OCI-LY7 (cell line): ENCODE data around the gene CDON. TPM values are rescaled to one million over a fixed set of nuclear protein-coding genes. Genes with fewer than 3 reads are reported as not detected.

Source experiments
- BruUV-seq: library from RNA; stranded (reverse); fragments of 400-500 nt; replicated peaks from 2 replicates; lab custom pipeline; 2021; lab: Mats Ljungman, UMichigan
- CTCF ChIA-PET: fragments of 300-600 bp; sonication (Branson Sonifier 250); formaldehyde crosslinking; loops from one replicate; lab custom pipeline; 2022; ENCODE audit warnings: antibody characterized with exemption; ENCODE audit not compliant: unreplicated experiment; lab: Charles Lee
- POLR2A ChIA-PET: fragments of 300-600 bp; sonication (Branson Sonifier 250); formaldehyde crosslinking; loops from one replicate; lab custom pipeline; 2022; ENCODE audit warnings: antibody characterized with exemption; lab: Charles Lee
- DNase-seq: peaks from one replicate; pipeline ENCODE4 v3.0.0-alpha.2; 2015; ENCODE audit warnings: low spot score
- H2AFZ ChIP-seq: fragments of 200-600 bp; sonication (generic), shearing (Covaris generic); 2 replicates; pipeline ENCODE4 v1.6.1; 2014; ENCODE audit warnings: mild to moderate bottlenecking, antibody characterized with exemption, low read length, moderate library complexity
- H3K27ac ChIP-seq: fragments of 200-600 bp; sonication (generic); 2 replicates; pipeline ENCODE4 v1.5.1; 2014; ENCODE audit warnings: mixed run types, low read depth, mild to moderate bottlenecking, moderate library complexity, low read length, inconsistent platforms; ENCODE audit not compliant: poor library complexity, severe bottlenecking
- H3K36me3 ChIP-seq: fragments of 200-600 bp; sonication (generic); 2 replicates; pipeline ENCODE4 v1.6.1; 2014; ENCODE audit warnings: mild to moderate bottlenecking, antibody characterized with exemption, low read length, moderate library complexity, mixed read lengths; ENCODE audit not compliant: insufficient read depth
- H3K4me1 ChIP-seq: fragments of 200-600 bp; sonication (generic); 2 replicates; pipeline ENCODE4 v1.5.1; 2014; ENCODE audit warnings: mild to moderate bottlenecking, low read length; ENCODE audit not compliant: insufficient read depth, poor library complexity, severe bottlenecking
- H3K4me2 ChIP-seq: fragments of 200-600 bp; sonication (generic); 2 replicates; pipeline ENCODE4 v1.6.1; 2014; ENCODE audit warnings: mild to moderate bottlenecking, low read length
- H3K4me3 ChIP-seq: fragments of 200-600 bp; sonication (generic); 2 replicates; pipeline ENCODE4 v1.5.1; 2014; ENCODE audit warnings: mild to moderate bottlenecking, low read depth, low read length; ENCODE audit not compliant: poor library complexity, severe bottlenecking
- H3K79me2 ChIP-seq: fragments of 200-600 bp; sonication (generic); 2 replicates; pipeline ENCODE4 v1.6.1; 2016; ENCODE audit warnings: low read depth, mild to moderate bottlenecking, low read length, moderate library complexity, mixed read lengths; ENCODE audit not compliant: insufficient read depth
- H3K9me2 ChIP-seq: fragments of 200-600 bp; sonication (generic); 2 replicates; pipeline ENCODE4 v1.6.1; 2016; ENCODE audit warnings: mild to moderate bottlenecking, low read length, mixed read lengths; ENCODE audit not compliant: insufficient read depth
- H3K9me3 ChIP-seq: fragments of 200-600 bp; sonication (generic); 2 replicates; pipeline ENCODE4 v1.6.1; 2014; ENCODE audit warnings: mild to moderate bottlenecking, mixed run types, low read length, mixed read lengths
- H4K20me1 ChIP-seq: fragments of 200-600 bp; sonication (generic); 2 replicates; pipeline ENCODE4 v1.6.1; 2014; ENCODE audit warnings: mild to moderate bottlenecking, antibody characterized with exemption, low read length, moderate library complexity, mixed read lengths; ENCODE audit not compliant: insufficient read depth
- EZH2phosphoT487 ChIP-seq: fragments of 200-600 bp; sonication (generic); IDR thresholded peaks from 2 replicates; pipeline ENCODE4 v1.6.1; 2018; ENCODE audit warnings: low read depth, borderline replicate concordance, mild to moderate bottlenecking, mixed run types, antibody characterized with exemption, low read length, moderate library complexity, mixed read lengths
- intact Hi-C: fragments of 100-400 bp; cut with micrococcal nuclease; formaldehyde crosslinking; loops from one replicate; pipeline ENCODE4 v1.10.0; 2022; ENCODE audit not compliant: unreplicated experiment
- total RNA-seq, 2 experiments: library from RNA; depleted of rRNA in 1 of 2; stranded (reverse); fragments of >200 nt in 1 of 2; shearing (Covaris generic) in 1 of 2; gene quantifications; 2 replicates each; pipeline ENCODE4 v1.2.3, GENCODE V29; 2014 to 2022
- TF ChIP-seq, protein P1 (sequence below): fragments of 200-600 bp; sonication (generic); conservative IDR thresholded peaks from 2 replicates; pipeline ENCODE4 v1.5.1; 2014; ENCODE audit warnings: mild to moderate bottlenecking, antibody characterized with exemption, low read length, moderate library complexity, mixed read lengths

The CDON gene
- total RNA-seq, 2 experiments from 2014 or later: 1.5 to 2.5 TPM

DNA sequence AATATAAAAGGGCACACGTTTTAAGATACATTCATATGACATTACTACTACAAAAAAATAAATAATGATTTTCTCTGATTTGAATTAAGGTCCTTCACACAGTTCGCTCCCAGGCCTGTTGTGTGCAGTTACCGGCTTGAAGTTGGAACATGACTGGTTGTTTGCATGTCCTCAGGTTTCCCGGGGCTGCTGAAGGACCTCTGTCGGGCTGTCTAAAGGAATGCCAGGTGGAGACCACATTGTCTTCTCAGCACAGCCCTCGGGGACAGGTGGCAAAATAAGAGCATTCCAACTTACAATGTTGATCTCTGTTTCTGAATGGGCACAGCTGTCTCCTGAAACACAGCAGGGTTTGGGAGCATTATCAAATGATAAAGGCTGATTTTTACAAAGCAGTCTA is 101.9 kb downstream of the CDON start:
- POLR2A ChIA-PET: no interaction called here
- Histone ChIP-seq H2AFZ (no peak overlapping the region), H3K9me3 (no peaks in the 10 kb centered on the region), H3K4me2 (no peak overlapping the region), H3K4me3 (no peak overlapping the region), H3K36me3 (no peaks in the 10 kb centered on the region), H3K79me2 (no peaks in the 10 kb centered on the region), H3K9me2 (no peaks in the 10 kb centered on the region), H3K4me1 (no peaks in the 10 kb centered on the region), H3K27ac (no peak overlapping the region), H4K20me1 (no peaks in the 10 kb centered on the region)
- CTCF ChIA-PET: no interaction called here
- BruUV-seq: no TSS peak
- no peak for TF ChIP-seq EZH2phosphoT487
- TF ChIP-seq, protein P1, sequence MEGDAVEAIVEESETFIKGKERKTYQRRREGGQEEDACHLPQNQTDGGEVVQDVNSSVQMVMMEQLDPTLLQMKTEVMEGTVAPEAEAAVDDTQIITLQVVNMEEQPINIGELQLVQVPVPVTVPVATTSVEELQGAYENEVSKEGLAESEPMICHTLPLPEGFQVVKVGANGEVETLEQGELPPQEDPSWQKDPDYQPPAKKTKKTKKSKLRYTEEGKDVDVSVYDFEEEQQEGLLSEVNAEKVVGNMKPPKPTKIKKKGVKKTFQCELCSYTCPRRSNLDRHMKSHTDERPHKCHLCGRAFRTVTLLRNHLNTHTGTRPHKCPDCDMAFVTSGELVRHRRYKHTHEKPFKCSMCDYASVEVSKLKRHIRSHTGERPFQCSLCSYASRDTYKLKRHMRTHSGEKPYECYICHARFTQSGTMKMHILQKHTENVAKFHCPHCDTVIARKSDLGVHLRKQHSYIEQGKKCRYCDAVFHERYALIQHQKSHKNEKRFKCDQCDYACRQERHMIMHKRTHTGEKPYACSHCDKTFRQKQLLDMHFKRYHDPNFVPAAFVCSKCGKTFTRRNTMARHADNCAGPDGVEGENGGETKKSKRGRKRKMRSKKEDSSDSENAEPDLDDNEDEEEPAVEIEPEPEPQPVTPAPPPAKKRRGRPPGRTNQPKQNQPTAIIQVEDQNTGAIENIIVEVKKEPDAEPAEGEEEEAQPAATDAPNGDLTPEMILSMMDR: no peak
- no peak for DNase-seq
- intact Hi-C loops: no loop called here

GRCh38 chr11:125959931-125960330 is 102.7 kb downstream of the CDON start:
- intact Hi-C loops: no loop called here
- TF ChIP-seq, protein P1: no peak
- no peak for TF ChIP-seq EZH2phosphoT487
- no peak overlapping the region for H3K4me3 ChIP-seq
- H3K9me3 ChIP-seq: no peaks in the 10 kb centered on the region
- no peak overlapping the region for H3K4me2 ChIP-seq
- no peaks in the 10 kb centered on the region for H3K9me2 ChIP-seq
- no TSS peak for BruUV-seq
- H4K20me1 ChIP-seq: no peaks in the 10 kb centered on the region
- no peaks in the 10 kb centered on the region for H3K79me2 ChIP-seq
- no peak overlapping the region for H3K27ac ChIP-seq
- no peak overlapping the region for H2AFZ ChIP-seq
- no peak for DNase-seq
- H3K36me3 ChIP-seq: no peaks in the 10 kb centered on the region
- H3K4me1 ChIP-seq: no peaks in the 10 kb centered on the region
- POLR2A ChIA-PET: interaction anchor here (0.8 kb wide), 1 partner anchor 52 kb away, joined by 6 read pairs; no protein-coding TSS in a partner anchor
- CTCF ChIA-PET: no interaction called here

GRCh38 chr11:125959511-125959910 is 103.2 kb downstream of the CDON start:
- ChIA-PET POLR2A (interaction anchor here (0.6 to 0.8 kb wide), 3 partner anchors 15 to 53 kb away, joined by 3 to 6 read pairs (median 4); no protein-coding TSS in a partner anchor), CTCF (no interaction called here)
- BruUV-seq: no TSS peak
- DNase-seq: no peak
- TF ChIP-seq, protein P1: no peak
- TF ChIP-seq EZH2phosphoT487: no peak
- H3K27ac ChIP-seq: no peak overlapping the region
- no peaks in the 10 kb centered on the region for H4K20me1 ChIP-seq
- no peak overlapping the region for H3K4me3 ChIP-seq
- intact Hi-C loops: no loop called here
- H2AFZ ChIP-seq: no peak overlapping the region
- no peaks in the 10 kb centered on the region for H3K36me3 ChIP-seq
- no peak overlapping the region for H3K4me2 ChIP-seq
- no peaks in the 10 kb centered on the region for H3K4me1 ChIP-seq
- H3K9me3 ChIP-seq: no peaks in the 10 kb centered on the region
- H3K79me2 ChIP-seq: no peaks in the 10 kb centered on the region
- H3K9me2 ChIP-seq: no peaks in the 10 kb centered on the region
